Naive thymus-derived CD8-positive, alpha-beta T cell (primary cell): ENCODE results near the gene EPHA3. TPM values are rescaled to one million over a fixed set of nuclear protein-coding genes. Genes with fewer than 3 reads are reported as not detected.
"Not testable (repeated sequence)": the region's sequence is repeated elsewhere in the genome, so short reads cannot be mapped to it uniquely, and the experiment has no call there.

Source experiments
- ATAC-seq, 2 donors: fragments of 150-1000 bp; cut with Tn5 transposase in 1 of 2; sonication (Bioruptor Pico), chemical (Tn5 transposase) in 1 of 2; 1 replicate in 1 of 2; 2 replicates in 1 of 2; pipeline ENCODE4 v1.10.0; 2021; ENCODE audit warnings: mild to moderate bottlenecking in 2 of 2, moderate library complexity in 2 of 2
- POLR2A ChIA-PET: fragments of 350-600 bp; sonication (Branson Sonifier 250); formaldehyde crosslinking; loops from one replicate; lab custom pipeline; 2021; ENCODE audit warnings: antibody characterized with exemption; lab: Charles Lee
- DNase-seq, 10 donors: peaks; one replicate each; pipeline versions ENCODE4 v3.0.0 to v3.0.0-alpha.2; 2020 to 2022
- H3K27ac Mint-ChIP-seq, 10 donors: one replicate each; pipeline ENCODE4 v1.8.0; 2020 to 2022; ENCODE audit warnings: mild to moderate bottlenecking in 10 of 10, mixed read lengths in 10 of 10, moderate library complexity in 4 of 10, inconsistent platforms in 1 of 10
- H3K27me3 Mint-ChIP-seq, 5 donors: one replicate each; pipeline ENCODE4 v1.8.0; 2021 to 2022; ENCODE audit warnings: mixed read lengths in 5 of 5
- H3K36me3 Mint-ChIP-seq, 3 donors: one replicate each; pipeline ENCODE4 v1.8.0; 2020 to 2022; ENCODE audit warnings: mixed read lengths in 3 of 3, mild to moderate bottlenecking in 2 of 3, inconsistent platforms in 1 of 3
- H3K4me1 Mint-ChIP-seq, 4 donors: one replicate each; pipeline ENCODE4 v1.8.0; 2021 to 2022; ENCODE audit warnings: mixed read lengths in 4 of 4
- H3K4me3 Mint-ChIP-seq, 10 donors: one replicate each; pipeline ENCODE4 v1.8.0; 2020 to 2022; ENCODE audit warnings: mild to moderate bottlenecking in 10 of 10, mixed read lengths in 10 of 10, moderate library complexity in 6 of 10, inconsistent platforms in 1 of 10
- H3K9me3 Mint-ChIP-seq, 9 donors: one replicate each; pipeline ENCODE4 v1.8.0; 2020 to 2022; ENCODE audit warnings: mixed read lengths in 9 of 9, mild to moderate bottlenecking in 3 of 9, inconsistent platforms in 1 of 9, moderate library complexity in 1 of 9
- polyA plus RNA-seq, 3 donors: library from polyadenylated mRNA; unstranded; fragments of 300-500 nt; fragmentation: Illumina TruSeq; gene quantifications; one replicate each; pipeline ENCODE4 v1.2.3, GENCODE V29; 2021
- total RNA-seq, 8 experiments: library from RNA in 2 of 8; stranded (reverse) in 2 of 8; gene quantifications; one replicate each; pipeline ENCODE4 v1.2.3 and lab custom pipeline; 2021 to 2026

The EPHA3 gene
- total and polyA plus RNA-seq, 5 experiments from 2014 or later: not detected

DNA sequence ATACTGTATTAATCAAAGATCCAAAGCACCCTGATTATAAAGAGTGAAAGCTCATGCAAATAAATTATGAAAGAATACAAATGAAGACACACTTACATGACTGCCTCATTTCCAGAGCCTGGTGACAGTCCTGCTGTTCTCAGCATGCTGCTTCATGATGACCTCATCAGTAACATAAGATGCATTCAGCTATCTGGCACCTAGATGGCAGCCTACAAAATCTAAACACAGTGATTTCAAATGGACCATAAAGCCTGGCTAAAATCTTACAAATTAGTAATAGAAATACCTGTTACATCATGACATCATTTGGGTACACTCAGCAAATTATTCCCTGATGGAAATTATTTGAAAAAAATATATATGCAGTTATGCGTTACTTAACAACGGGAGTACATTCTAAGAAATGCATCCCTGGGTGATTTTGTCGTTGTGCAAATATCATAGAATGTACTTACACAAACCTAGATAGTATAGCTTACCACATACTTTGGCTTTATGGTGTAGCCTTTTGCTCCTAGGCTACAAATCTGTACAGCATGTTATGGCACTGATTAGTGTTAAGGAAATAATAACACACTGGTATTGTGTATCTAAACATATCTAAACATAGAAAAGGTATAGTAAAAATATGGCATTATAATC lies 207.2 kb downstream of the EPHA3 start:
- H3K4me3 Mint-ChIP-seq: no peak overlapping the region
- H3K9me3 Mint-ChIP-seq: peaks cover 0 to 10% (median 4%) of the 10 kb centered on the region in 9 donors
- H3K27ac Mint-ChIP-seq: no peak overlapping the region
- POLR2A ChIA-PET: no interaction called here
- H3K36me3 Mint-ChIP-seq: no peaks in the 10 kb centered on the region
- no peaks in the 10 kb centered on the region for H3K4me1 Mint-ChIP-seq
- DNase-seq (no peak), ATAC-seq (no peak)
- H3K27me3 Mint-ChIP-seq: no peaks in the 10 kb centered on the region

DNA sequence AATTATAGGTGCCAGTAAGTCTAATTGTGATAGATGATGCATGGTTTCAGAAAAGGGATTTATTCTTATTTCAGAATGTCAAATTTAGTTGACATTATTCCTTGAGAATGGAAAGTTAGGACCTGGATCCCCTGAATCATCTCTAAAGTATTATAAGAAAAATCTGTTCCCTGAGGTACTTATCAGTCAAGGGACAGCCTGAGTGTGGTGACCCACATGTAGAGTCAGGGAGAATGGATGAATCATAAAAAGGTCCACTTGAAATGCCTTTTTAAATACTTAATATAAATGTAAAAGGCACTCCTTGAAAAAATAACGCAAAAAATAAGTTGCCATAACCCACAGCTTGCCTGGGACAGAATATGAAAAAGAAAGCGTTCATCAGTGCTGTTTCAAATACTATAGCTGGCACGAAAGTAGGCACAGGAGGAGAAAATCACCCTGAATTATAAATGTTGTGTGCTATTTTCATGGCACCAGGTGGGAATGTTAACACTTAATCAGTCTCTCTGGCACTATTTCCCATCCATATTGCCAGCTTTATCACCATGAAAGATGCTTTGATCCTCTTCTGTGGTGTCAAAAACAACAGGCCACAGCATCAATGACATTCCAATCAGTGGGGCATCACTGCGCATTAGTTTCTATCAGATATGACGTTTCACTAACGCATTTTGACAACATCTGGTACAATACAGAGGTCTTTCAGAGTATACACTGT lies 208.5 kb downstream of the EPHA3 start:
- Mint-ChIP-seq H3K4me3 (no peak overlapping the region), H3K4me1 (no peaks in the 10 kb centered on the region), H3K36me3 (no peaks in the 10 kb centered on the region), H3K27ac (no peak overlapping the region), H3K27me3 (no peaks in the 10 kb centered on the region), H3K9me3 (peaks cover 0 to 10% (median 4%) of the 10 kb centered on the region in 9 donors)
- DNase-seq: no peak
- no peak for ATAC-seq
- POLR2A ChIA-PET: no interaction called here

DNA sequence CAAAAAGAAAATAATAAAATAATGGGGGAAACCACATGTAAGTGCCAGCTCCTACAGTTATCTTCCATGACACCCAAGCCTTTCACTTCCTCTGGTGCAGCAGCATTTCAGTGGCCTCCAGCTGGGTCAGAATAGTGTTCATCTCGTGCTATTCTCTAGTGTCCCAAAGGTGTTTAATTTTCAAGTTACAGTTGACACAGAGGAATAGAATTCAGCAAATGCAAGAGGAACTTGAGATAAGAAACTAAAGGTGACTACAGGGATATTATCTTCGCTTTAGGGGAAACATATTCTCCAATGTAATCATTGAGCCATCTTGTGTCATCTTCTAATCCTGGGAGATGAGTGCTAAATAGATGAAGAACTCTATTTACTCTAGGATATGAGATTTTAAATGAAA lies 212.8 kb downstream of the EPHA3 start:
- POLR2A ChIA-PET: no interaction called here
- DNase-seq (no peak), ATAC-seq (no peak)
- H3K4me1 Mint-ChIP-seq: no peaks in the 10 kb centered on the region
- H3K36me3 Mint-ChIP-seq: no peaks in the 10 kb centered on the region
- H3K27me3 Mint-ChIP-seq: no peaks in the 10 kb centered on the region
- H3K4me3 Mint-ChIP-seq: no peak overlapping the region
- no peak overlapping the region for H3K27ac Mint-ChIP-seq
- H3K9me3 Mint-ChIP-seq: peaks cover 0 to 19% (median 3%) of the 10 kb centered on the region in 9 donors

DNA sequence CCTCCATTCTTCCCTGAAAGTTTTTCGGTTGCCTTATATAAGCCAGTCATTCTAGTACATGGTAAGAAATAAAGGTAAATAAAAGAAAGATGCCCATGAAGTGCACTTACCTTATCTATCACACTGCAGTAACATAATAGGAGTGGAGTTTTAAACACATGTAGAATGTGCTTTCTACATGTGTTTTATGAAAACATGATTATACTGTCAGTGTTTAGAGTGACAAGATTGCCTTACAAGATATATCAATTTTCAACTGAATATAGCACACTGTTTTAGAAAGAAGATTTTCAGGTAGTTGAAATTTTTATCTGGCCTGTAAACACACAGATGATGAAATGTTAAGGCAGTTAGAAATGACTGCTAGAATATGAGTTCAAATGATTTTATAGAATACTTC lies 219.6 kb downstream of the EPHA3 start:
- peaks cover 0 to 19% (median 5%) of the 10 kb centered on the region in 9 donors for H3K9me3 Mint-ChIP-seq
- ATAC-seq (no peak), DNase-seq (no peak)
- no peak overlapping the region for H3K27ac Mint-ChIP-seq
- POLR2A ChIA-PET: no interaction called here
- H3K27me3 Mint-ChIP-seq: no peaks in the 10 kb centered on the region
- H3K4me3 Mint-ChIP-seq: no peak overlapping the region
- no peaks in the 10 kb centered on the region for H3K36me3 Mint-ChIP-seq
- H3K4me1 Mint-ChIP-seq: no peaks in the 10 kb centered on the region

DNA sequence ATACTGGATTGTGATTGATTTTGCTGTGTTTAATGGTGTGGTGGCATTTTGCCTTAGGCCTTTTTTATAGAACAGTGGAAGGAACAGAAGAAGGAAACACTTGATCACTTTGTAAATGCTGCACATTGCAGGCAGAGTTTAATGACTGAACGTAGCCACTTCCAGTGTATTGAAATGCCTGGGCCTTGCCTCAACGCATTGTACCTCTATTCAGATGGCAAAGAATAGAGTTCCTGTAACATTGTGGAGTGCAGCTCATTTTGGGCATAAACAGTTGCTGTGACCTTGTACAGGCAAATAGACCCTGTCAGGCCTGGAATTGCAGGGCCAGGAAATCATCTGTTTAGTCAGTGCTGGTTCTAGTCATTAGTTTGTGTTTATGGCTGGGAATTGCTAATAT lies 225.0 kb downstream of the EPHA3 start:
- no peaks in the 10 kb centered on the region for H3K27me3 Mint-ChIP-seq
- H3K36me3 Mint-ChIP-seq: no peaks in the 10 kb centered on the region
- H3K27ac Mint-ChIP-seq: no peak overlapping the region
- no peaks in the 10 kb centered on the region for H3K4me1 Mint-ChIP-seq
- POLR2A ChIA-PET: no interaction called here
- no peak for DNase-seq
- no peak for ATAC-seq
- no peak overlapping the region for H3K4me3 Mint-ChIP-seq
- peaks cover 0 to 11% (median 5%) of the 10 kb centered on the region in 9 donors for H3K9me3 Mint-ChIP-seq

DNA sequence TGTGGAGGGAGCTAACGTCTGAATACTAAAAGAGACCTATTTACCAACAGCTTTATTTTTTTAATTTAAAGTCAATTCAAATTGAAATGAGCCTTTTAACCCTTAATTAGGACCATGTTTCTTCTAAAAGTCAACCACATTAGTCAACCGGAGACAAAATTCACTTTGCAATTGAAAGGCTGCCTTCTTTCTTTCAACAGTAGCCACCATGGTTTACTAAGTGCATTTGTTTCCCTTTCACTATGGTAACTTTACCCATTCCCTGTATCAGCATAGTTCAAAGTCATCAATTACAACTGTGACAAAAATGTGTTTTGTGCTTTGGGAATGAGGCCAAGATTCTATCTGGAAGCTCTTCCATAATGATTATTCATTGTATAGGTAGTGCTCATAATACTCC lies 225.4 kb downstream of the EPHA3 start:
- Mint-ChIP-seq H3K4me3 (no peak overlapping the region), H3K4me1 (no peaks in the 10 kb centered on the region), H3K27ac (no peak overlapping the region), H3K36me3 (no peaks in the 10 kb centered on the region), H3K9me3 (peaks cover 0 to 11% (median 5%) of the 10 kb centered on the region in 9 donors), H3K27me3 (no peaks in the 10 kb centered on the region)
- ATAC-seq (no peak), DNase-seq (no peak)
- POLR2A ChIA-PET: no interaction called here

DNA sequence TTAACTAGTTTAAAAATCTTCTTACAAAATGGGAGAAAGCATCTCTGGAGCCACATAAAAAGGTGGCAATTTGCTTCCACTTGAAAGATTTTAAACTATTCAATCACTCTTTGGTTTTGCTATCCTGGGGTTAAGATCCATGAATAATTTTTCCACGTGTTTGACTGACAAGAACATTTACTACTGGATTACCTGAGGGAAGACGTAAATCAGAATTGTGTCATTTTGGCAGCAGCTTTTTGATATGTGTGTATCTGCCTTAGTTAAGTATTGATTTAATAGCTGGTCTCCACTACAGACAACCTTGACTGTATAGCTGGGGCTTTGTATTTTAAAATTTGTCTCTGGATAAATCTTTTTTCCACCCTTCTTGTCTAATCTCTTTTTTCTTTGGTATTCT lies 228.3 kb downstream of the EPHA3 start:
- H3K36me3 Mint-ChIP-seq: no peaks in the 10 kb centered on the region
- ATAC-seq: no peak
- DNase-seq: no peak
- H3K4me3 Mint-ChIP-seq: no peak overlapping the region
- POLR2A ChIA-PET: no interaction called here
- no peaks in the 10 kb centered on the region for H3K27me3 Mint-ChIP-seq
- H3K9me3 Mint-ChIP-seq: peaks cover 0 to 9% (median 2%) of the 10 kb centered on the region in 9 donors
- no peak overlapping the region for H3K27ac Mint-ChIP-seq
- H3K4me1 Mint-ChIP-seq: no peaks in the 10 kb centered on the region

DNA sequence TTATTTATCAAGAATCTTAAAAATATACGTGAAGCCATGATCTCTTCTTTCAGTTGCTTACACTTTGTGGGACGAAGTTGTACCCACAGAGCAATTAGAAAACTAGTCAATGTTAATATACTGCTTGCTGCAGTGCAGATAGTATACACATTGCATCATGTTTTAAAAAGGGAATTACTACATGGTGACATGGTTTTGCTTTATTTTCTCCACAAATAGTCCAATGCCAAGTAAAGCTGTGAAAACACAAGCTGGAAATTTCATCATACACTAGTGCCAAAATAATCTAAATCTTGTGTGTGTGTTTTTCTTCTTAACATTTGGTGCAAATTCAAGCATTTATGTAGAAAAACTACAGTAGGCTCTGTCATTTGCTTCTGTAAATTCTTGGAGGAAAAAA lies 233.0 kb downstream of the EPHA3 start:
- POLR2A ChIA-PET: no interaction called here
- H3K27me3 Mint-ChIP-seq: no peaks in the 10 kb centered on the region
- no peak overlapping the region for H3K27ac Mint-ChIP-seq
- ATAC-seq (no peak), DNase-seq (no peak)
- H3K4me1 Mint-ChIP-seq: no peaks in the 10 kb centered on the region
- no peak overlapping the region for H3K4me3 Mint-ChIP-seq
- no peaks in the 10 kb centered on the region for H3K36me3 Mint-ChIP-seq
- H3K9me3 Mint-ChIP-seq: peaks cover 0 to 24% (median 3%) of the 10 kb centered on the region in 9 donors

DNA sequence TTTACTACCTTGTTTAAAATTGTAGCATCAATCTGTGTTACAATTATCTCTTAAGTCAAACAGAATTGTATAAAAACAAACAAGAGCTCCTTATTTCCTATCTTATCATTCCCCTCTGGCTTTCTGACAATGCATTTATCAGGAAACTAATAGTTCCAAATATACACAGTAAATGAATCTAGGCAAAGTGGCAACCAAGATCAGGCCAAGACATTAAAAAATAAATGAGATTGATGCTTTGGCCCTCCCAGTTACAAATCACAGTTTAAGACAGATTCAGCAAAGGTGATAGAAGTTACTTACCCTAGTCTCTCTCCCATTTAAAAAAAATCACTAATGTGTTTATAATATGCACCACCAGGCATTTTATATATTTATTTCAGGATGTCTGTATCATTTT lies 236.7 kb downstream of the EPHA3 start:
- POLR2A ChIA-PET: no interaction called here
- DNase-seq (no peak), ATAC-seq (no peak)
- H3K27ac Mint-ChIP-seq: no peak overlapping the region
- no peaks in the 10 kb centered on the region for H3K4me1 Mint-ChIP-seq
- no peaks in the 10 kb centered on the region for H3K27me3 Mint-ChIP-seq
- no peak overlapping the region for H3K4me3 Mint-ChIP-seq
- H3K9me3 Mint-ChIP-seq: peaks cover 0 to 25% (median 0%) of the 10 kb centered on the region in 9 donors
- no peaks in the 10 kb centered on the region for H3K36me3 Mint-ChIP-seq

DNA sequence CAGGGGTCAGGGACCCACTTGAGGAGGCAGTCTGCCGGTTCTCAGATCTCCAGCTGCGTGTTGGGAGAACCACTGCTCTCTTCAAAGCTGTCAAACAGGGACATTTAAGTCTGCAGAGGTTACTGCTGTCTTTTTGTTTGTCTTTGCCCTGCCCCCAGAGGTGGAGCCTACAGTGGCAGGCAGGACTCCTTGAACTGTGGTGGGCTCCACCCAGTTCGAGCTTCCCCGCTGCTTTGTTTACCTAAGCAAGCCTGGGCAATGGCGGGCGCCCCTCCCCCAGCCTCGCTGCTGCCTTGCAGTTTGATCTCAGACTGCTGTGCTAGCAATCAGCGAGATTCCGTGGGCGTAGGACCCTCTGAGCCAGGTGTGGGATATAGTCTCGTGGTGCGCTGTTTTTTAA lies 243.5 kb downstream of the EPHA3 start:
- DNase-seq, H3K4me1 Mint-ChIP-seq, ATAC-seq, H3K9me3 Mint-ChIP-seq, POLR2A ChIA-PET, H3K36me3 Mint-ChIP-seq, H3K27ac Mint-ChIP-seq, H3K4me3 Mint-ChIP-seq, H3K27me3 Mint-ChIP-seq: not testable (repeated sequence)

DNA sequence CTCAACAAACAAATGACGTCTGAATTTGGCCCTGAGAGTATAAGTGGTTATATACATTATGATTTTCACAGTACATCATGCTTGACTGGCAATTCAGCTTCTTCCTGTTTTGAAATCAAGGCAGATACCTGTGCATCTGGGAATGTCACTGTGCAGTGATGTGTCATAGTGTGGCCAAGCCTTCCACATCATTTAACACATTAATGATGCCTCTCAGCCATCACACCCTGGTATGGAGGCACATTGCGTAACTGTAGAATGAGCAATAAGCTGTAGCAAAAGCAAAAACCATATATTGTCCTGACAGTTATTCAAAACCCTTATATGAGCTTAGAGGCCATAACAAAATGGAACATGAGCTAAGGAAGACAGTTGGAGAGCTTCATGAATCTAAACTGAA lies 246.0 kb downstream of the EPHA3 start:
- Mint-ChIP-seq H3K9me3 (peaks cover 0 to 13% (median 4%) of the 10 kb centered on the region in 9 donors), H3K4me1 (no peaks in the 10 kb centered on the region), H3K27me3 (no peaks in the 10 kb centered on the region), H3K36me3 (no peaks in the 10 kb centered on the region), H3K4me3 (no peak overlapping the region), H3K27ac (no peak overlapping the region)
- POLR2A ChIA-PET: no interaction called here
- ATAC-seq: no peak
- no peak for DNase-seq

DNA sequence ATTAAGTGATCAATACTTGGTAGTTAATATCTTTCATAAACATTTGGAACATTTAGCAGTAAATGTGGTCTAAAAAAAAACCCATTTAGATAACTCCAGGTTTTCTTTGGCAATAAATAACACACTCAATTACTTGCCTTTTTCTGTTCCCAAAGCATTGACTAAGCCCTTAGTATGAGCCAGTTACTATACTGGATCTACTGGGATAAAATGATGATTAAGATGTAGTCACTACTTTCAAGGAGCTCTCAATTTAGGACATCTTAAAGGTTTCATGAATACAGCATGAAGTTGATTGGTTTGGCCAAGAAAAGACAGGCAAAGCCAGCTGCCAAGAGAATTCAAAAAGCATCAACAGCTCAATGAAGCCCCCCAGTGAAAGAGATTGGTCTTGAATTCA lies 250.9 kb downstream of the EPHA3 start:
- Mint-ChIP-seq H3K4me1 (no peaks in the 10 kb centered on the region), H3K36me3 (no peaks in the 10 kb centered on the region), H3K4me3 (no peak overlapping the region), H3K27me3 (no peaks in the 10 kb centered on the region), H3K27ac (no peak overlapping the region), H3K9me3 (peaks cover 0 to 22% (median 6%) of the 10 kb centered on the region in 9 donors)
- ATAC-seq (no peak), DNase-seq (no peak)
- POLR2A ChIA-PET: no interaction called here

DNA sequence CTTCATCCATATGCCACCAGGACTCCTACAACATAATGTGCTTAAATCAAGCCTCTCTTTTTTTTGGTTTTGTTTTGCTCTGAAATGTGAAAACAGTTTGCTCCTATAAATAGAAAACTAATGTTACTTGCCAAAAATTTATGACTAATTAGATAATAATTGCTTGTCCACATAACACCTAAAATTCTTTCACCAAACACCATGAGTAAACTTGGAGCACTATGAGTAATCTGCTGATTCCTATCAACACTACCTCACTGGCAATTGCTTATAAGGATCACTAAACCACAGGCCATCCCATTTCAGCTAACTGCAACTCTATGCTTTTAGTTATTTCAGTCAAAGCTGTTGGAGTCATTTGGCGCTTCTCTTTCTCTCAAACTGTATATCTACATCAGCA lies 252.7 kb downstream of the EPHA3 start:
- POLR2A ChIA-PET: no interaction called here
- Mint-ChIP-seq H3K36me3 (no peaks in the 10 kb centered on the region), H3K4me1 (no peaks in the 10 kb centered on the region), H3K9me3 (peaks cover 0 to 28% (median 6%) of the 10 kb centered on the region in 9 donors), H3K4me3 (no peak overlapping the region), H3K27me3 (no peaks in the 10 kb centered on the region), H3K27ac (no peak overlapping the region)
- no peak for DNase-seq
- ATAC-seq: no peak

DNA sequence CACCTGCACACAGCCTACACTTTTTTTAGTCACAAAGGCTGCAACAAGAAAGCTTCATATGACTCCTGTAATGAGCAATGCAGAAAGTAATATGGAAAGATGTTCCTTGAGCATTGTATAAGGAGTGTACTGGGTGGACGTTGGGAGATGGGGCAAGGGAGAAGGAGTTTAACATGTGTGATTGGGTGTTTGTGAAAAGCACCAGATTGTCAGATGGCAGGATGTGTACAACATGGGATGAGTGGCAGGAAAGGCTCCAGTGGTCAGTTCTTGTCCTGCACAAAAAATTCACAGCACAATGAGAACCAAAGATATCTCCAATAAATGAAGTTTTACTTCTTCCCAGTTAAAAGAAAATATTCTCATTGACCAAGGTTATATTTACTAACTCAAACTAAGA lies 255.1 kb downstream of the EPHA3 start:
- DNase-seq (no peak), ATAC-seq (no peak)
- Mint-ChIP-seq H3K9me3 (peaks cover 0 to 32% (median 5%) of the 10 kb centered on the region in 9 donors), H3K27me3 (no peaks in the 10 kb centered on the region), H3K36me3 (no peaks in the 10 kb centered on the region), H3K4me3 (no peak overlapping the region), H3K27ac (no peak overlapping the region), H3K4me1 (no peaks in the 10 kb centered on the region)
- POLR2A ChIA-PET: no interaction called here
